Fibroblast of villous mesenchyme (primary cell): ENCODE data around the gene RFPL4AL1. TPM values are rescaled to one million over a fixed set of nuclear protein-coding genes. Genes with fewer than 3 reads are reported as not detected.
"Not testable (repeated sequence)": the region's sequence is repeated elsewhere in the genome, so short reads cannot be mapped to it uniquely, and the experiment has no call there.

ENCODE experiments used
- DNase-seq: peaks from one replicate; pipeline ENCODE4 v3.0.0-alpha.2; 2010; ENCODE audit warnings: low read depth
- H3K4me3 ChIP-seq: 2 replicates; pipeline ENCODE4 v1.5.1; 2011; ENCODE audit warnings: low read depth, mild to moderate bottlenecking, low read length
- total RNA-seq: library from RNA; depleted of rRNA; stranded (reverse); fragments of >200 nt; gene quantifications from 2 replicates; pipeline ENCODE4 v1.2.3, GENCODE V29; 2012
- TF ChIP-seq, protein P1 (sequence below): IDR thresholded peaks from 2 replicates; pipeline ENCODE4 v1.5.1; 2012; ENCODE audit warnings: low read depth, mild to moderate bottlenecking, low read length; ENCODE audit not compliant: insufficient read depth

Gene RFPL4AL1
- total RNA-seq, 1 donor = not detected

GRCh38 chr19:55766466-55766865 lies 2.5 kb upstream of the RFPL4AL1 start:
- TF ChIP-seq, protein P1, sequence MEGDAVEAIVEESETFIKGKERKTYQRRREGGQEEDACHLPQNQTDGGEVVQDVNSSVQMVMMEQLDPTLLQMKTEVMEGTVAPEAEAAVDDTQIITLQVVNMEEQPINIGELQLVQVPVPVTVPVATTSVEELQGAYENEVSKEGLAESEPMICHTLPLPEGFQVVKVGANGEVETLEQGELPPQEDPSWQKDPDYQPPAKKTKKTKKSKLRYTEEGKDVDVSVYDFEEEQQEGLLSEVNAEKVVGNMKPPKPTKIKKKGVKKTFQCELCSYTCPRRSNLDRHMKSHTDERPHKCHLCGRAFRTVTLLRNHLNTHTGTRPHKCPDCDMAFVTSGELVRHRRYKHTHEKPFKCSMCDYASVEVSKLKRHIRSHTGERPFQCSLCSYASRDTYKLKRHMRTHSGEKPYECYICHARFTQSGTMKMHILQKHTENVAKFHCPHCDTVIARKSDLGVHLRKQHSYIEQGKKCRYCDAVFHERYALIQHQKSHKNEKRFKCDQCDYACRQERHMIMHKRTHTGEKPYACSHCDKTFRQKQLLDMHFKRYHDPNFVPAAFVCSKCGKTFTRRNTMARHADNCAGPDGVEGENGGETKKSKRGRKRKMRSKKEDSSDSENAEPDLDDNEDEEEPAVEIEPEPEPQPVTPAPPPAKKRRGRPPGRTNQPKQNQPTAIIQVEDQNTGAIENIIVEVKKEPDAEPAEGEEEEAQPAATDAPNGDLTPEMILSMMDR = no peak

DNA sequence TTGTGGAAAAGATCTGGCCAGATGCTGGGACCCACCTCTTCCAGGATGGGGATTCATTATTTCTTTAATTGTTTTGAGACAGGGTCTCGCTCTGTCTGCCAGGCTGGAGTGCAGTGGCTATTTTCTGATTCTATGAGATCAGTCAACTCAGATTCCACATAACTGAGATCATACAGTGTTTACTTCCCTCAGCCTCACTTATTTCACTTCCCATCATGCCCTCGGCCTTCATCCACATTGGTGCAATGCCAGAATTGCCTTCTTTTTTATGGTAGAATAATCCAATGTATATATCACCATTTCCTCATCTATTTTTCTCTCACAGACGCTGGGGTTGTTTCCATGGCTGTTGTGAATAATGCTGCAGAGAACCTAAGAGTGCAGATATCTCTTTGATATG lies 714 bp downstream of the RFPL4AL1 start:
- not testable (repeated sequence) for H3K4me3 ChIP-seq, DNase-seq

More at GRCh38 chr19:55766466-55766865, 2.5 kb upstream of the RFPL4AL1 start:
- no peak for DNase-seq
- H3K4me3 ChIP-seq = no peak overlapping the region

GRCh38 chr19:55777528-55777927 lies 8.6 kb downstream of the RFPL4AL1 start:
- no peak for DNase-seq
- no peak overlapping the region for H3K4me3 ChIP-seq
- TF ChIP-seq, protein P1 = no peak

DNA sequence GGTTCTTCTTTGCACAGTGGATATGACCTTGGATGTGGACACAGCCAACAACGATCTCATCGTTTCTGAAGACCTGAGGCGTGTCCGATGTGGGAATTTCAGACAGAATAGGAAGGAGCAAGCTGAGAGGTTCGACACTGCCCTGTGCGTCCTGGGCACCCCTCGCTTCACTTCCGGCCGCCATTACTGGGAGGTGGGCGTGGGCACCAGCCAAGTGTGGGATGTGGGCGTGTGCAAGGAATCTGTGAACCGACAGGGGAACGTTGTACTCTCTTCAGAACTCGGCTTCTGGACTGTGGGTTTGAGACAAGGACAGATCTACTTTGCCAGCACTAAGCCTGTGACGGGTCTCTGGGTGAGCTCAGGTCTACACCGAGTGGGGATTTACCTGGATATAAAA lies 9.4 kb downstream of the RFPL4AL1 start:
- TF ChIP-seq, protein P1 = no peak
- no peak for DNase-seq
- no peak overlapping the region for H3K4me3 ChIP-seq

DNA sequence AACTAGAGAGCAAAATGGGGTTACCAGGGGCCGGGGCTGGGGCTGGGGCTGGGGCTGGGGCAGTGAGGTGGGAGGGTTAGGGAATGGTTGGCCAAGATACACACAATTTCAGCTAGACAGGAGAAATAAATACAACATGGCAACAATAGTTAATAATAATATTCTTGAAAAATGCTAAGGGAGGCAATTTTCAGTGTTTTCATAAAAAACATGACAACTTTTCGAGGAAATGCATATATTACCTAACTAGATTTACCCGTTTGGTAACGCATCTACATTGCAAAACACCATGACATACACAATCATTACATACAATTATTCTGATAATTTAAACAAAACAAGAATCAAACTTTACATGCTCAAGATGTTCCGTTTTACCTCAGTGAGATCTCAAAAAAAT lies 12.2 kb downstream of the RFPL4AL1 start:
- no peak for DNase-seq
- TF ChIP-seq, protein P1 = no peak
- no peak overlapping the region for H3K4me3 ChIP-seq

- DNase-seq = no peak
- H3K4me3 ChIP-seq = no peak overlapping the region
- TF ChIP-seq, protein P1 = no peak
These were observed 26.1 kb downstream of the RFPL4AL1 start for GRCh38 chr19:55795021-55795420.

DNA sequence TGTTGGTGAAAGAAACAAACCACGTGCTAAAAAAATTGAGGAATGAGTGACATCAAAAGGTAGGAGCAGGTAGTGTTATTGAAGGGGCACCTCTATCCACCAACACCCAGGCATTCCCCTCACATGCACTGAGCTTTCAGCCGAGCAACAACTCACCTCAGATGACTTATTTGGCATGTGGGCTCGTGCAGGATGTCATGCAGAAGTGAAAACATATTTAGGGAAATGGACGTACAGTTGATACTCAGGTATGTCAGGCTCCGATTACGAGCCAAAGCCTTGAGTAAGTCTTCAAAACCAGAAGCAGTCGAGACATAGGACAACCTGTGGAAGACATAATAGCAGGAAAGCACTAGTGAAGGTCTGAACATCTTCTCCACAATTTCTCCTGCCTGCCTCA lies 32.5 kb downstream of the RFPL4AL1 start:
- no peak for DNase-seq

More for the DNA sequence above, 32.5 kb downstream of the RFPL4AL1 start:
- TF ChIP-seq, protein P1 = no peak
- no peak overlapping the region for H3K4me3 ChIP-seq
